Activated T-cell treated with anti-CD3 and anti-CD28 coated beads, Interleukin-2, amount 50 U/mL, for 4 hours (primary cell): ENCODE measurements around the gene BCAR3. TPM values are rescaled to one million over a fixed set of nuclear protein-coding genes. Genes with fewer than 3 reads are reported as not detected.

ENCODE experiments used
- ATAC-seq, 2 donors: fragments of 200-7000 bp; cut with Tn5 transposase; one replicate each; pipeline ENCODE4 v1.10.0; 2021
- DNase-seq: peaks from one replicate; pipeline ENCODE4 v3.0.0-alpha.2; 2020
- H3K27me3 Mint-ChIP-seq: one replicate; pipeline ENCODE4 v1.8.0; 2021; ENCODE audit warnings: low read depth, mixed read lengths
- H3K36me3 Mint-ChIP-seq: one replicate; pipeline ENCODE4 v1.8.0; 2022; ENCODE audit warnings: mixed read lengths; ENCODE audit not compliant: insufficient read depth
- H3K4me1 Mint-ChIP-seq: one replicate; pipeline ENCODE4 v1.8.0; 2021; ENCODE audit warnings: low read depth, mixed read lengths
- H3K4me3 Mint-ChIP-seq: one replicate; pipeline ENCODE4 v1.8.0; 2021; ENCODE audit warnings: mild to moderate bottlenecking, moderate library complexity, mixed read lengths
- H3K9me3 Mint-ChIP-seq: one replicate; pipeline ENCODE4 v1.8.0; 2021; ENCODE audit warnings: mixed read lengths
- total RNA-seq, 3 donors: library from RNA; stranded (reverse); gene quantifications; one replicate each; pipeline ENCODE4 v1.2.1, GENCODE V29; 2021

The BCAR3 gene
- total RNA-seq, 3 donors from 2014 or later = 0.53 to 1.7 (median 1.2) TPM

DNA sequence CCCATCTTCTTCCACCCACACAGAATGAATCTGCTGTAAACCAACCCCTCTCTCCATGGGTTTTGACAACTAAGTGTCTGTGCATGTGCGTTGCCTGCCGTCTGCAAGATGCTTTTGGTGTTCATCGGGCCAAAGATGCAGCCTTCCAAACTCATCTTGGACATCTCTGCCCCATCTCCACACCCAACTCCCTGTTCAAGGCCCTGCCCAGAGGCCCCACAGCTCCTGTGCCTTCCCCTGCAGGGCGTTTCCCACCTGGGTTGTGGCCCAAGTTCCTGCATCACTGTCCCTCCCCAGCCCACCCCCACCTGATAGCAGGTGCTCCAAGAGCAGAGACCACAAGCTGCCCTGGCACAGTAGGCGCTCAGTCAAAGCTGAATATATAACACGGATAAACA lies 103.2 kb downstream of the BCAR3 start:
- H3K4me1 Mint-ChIP-seq = no peaks in the 10 kb centered on the region
- H3K27me3 Mint-ChIP-seq = no peaks in the 10 kb centered on the region
- DNase-seq = no peak
- no peaks in the 10 kb centered on the region for H3K36me3 Mint-ChIP-seq
- H3K9me3 Mint-ChIP-seq = no peaks in the 10 kb centered on the region
- ATAC-seq = no peak
- no peak overlapping the region for H3K4me3 Mint-ChIP-seq

GRCh38 chr1:93577536-93578432 lies 103.9 kb downstream of the BCAR3 start:
- no peaks in the 10 kb centered on the region for H3K27me3 Mint-ChIP-seq
- no peak for ATAC-seq
- H3K9me3 Mint-ChIP-seq = no peaks in the 10 kb centered on the region
- H3K4me1 Mint-ChIP-seq = no peaks in the 10 kb centered on the region
- no peaks in the 10 kb centered on the region for H3K36me3 Mint-ChIP-seq
- H3K4me3 Mint-ChIP-seq = no peak overlapping the region
- DNase-seq = no peak

DNA sequence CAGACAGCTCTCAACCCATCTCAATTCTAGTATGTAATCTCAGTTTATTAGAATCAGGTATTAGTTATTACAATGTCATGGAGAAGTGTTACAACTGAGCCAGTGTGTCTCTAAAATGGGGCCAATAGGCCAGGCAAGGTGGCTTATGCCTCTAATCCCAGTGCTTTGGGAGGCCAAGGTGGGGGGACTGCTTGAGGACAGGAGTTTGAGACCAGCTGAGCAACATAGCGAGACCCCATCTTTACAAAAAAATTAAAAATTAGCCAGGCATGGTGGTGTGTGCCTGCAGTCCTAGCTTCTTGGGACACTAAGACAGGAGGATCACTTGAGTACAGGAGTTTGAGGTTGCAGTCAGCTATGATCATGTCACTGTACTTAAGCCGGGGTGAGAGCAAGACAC lies 104.9 kb downstream of the BCAR3 start:
- H3K36me3 Mint-ChIP-seq = no peaks in the 10 kb centered on the region
- H3K27me3 Mint-ChIP-seq = no peaks in the 10 kb centered on the region
- no peaks in the 10 kb centered on the region for H3K9me3 Mint-ChIP-seq
- no peak overlapping the region for H3K4me3 Mint-ChIP-seq
- no peaks in the 10 kb centered on the region for H3K4me1 Mint-ChIP-seq
- DNase-seq = no peak
- ATAC-seq = no peak

DNA sequence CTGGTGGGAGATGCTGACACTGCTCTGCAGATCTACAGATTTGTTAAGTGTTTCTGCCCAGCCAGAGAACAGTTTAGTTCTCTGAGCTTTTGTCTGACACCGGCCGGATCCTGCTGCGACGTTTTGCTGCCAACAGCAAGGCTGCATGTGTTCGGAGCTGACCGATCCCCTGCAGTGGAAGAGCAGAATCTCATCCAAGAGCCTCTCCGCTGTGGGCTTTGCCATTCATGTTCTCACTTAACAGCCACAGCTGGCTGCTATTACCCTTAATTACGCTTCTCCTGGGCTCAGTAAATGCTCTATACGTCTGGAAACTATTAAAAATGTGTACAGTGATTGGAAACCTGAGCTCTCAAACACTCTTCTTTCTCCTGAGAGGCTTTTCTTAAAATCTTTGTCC lies 105.3 kb downstream of the BCAR3 start:
- ATAC-seq (no peak), DNase-seq (no peak)
- Mint-ChIP-seq H3K4me3 (no peak overlapping the region), H3K4me1 (no peaks in the 10 kb centered on the region), H3K36me3 (no peaks in the 10 kb centered on the region), H3K27me3 (no peaks in the 10 kb centered on the region), H3K9me3 (no peaks in the 10 kb centered on the region)

DNA sequence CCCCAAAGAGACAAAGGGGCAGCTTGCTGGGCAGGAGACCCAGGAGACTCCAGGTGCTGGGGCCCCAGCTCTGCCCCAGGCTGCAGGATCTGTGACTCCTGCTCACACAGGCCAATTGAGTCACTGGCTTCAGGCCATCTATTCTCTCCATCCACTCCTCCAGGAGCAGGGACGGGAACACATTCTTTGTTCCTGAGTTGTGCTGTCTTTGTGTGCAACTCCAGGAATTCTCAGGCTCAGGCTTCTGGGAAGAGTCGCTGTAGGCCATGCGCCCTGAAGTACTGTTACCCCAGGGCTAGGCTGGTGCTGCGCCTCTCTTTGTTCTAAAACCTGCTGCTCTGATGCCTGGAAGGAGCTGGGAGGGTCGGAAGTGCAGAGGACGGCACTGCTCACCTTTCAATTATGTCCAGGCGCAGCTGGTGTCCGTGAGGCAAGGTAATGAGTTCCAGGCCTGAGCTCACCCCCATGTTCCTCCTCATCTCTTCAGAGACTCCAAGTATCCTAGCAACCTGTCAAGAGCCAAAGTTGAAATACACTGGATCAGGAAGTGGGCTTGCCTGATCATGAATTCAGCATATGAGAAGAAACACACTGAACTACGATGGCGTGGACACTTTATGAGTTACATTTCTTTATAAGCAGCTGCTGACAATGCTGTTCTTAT lies 105.9 kb downstream of the BCAR3 start:
- no peak overlapping the region for H3K4me3 Mint-ChIP-seq
- no peak for DNase-seq
- H3K27me3 Mint-ChIP-seq = no peaks in the 10 kb centered on the region
- H3K9me3 Mint-ChIP-seq = no peaks in the 10 kb centered on the region
- no peaks in the 10 kb centered on the region for H3K36me3 Mint-ChIP-seq
- H3K4me1 Mint-ChIP-seq = no peaks in the 10 kb centered on the region
- ATAC-seq = no peak

GRCh38 chr1:93574991-93575390 lies 106.6 kb downstream of the BCAR3 start:
- Mint-ChIP-seq H3K4me3 (no peak overlapping the region), H3K27me3 (no peaks in the 10 kb centered on the region), H3K9me3 (no peaks in the 10 kb centered on the region), H3K36me3 (no peaks in the 10 kb centered on the region), H3K4me1 (no peaks in the 10 kb centered on the region)
- no peak for ATAC-seq
- no peak for DNase-seq

DNA sequence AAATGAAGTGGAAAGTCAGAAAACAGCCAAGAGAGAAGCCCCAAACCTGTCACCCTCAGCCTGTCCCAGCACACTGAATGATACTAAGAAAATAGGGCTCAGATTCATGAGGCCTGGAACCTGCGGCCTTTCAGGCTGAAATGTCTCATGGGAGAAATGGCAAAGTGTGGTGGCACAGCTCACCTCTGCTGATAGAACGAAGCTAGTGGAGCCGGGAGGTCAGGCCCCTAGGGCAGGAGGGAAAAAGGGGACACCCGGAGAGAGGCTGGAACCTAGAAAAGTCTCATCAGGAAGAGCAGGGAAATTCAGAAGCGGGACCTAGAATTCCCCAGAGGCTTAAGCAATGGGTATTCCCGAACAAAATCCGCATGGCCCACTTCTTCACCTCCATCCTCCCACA lies 107.1 kb downstream of the BCAR3 start:
- DNase-seq = no peak
- Mint-ChIP-seq H3K4me3 (no peak overlapping the region), H3K36me3 (no peaks in the 10 kb centered on the region), H3K27me3 (no peaks in the 10 kb centered on the region), H3K9me3 (no peaks in the 10 kb centered on the region), H3K4me1 (no peaks in the 10 kb centered on the region)
- no peak for ATAC-seq

DNA sequence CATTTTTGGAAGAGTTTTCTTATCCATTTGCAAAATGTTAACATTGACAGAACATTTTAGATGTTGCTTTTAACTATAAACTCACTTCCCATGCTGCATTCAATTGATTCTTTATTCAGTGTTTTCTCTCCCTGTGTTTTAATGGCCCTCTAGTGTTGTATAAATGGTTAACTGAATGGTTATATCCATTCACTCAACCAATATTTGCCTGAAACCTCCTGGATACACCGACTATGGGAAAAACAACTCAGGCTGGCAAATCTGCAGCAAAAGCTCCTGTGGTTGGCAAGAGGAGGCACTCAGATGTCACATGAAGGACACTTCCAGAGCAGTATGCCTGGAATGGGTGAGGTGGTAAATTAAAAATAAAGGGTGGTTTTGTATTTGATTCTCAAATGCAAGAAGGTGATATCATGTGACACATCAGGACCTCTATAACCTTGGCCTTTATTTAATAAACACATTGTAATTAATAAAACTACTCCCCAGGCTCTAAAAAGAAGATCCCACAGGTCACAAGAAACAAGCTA lies 107.6 kb downstream of the BCAR3 start:
- Mint-ChIP-seq H3K27me3 (no peaks in the 10 kb centered on the region), H3K4me1 (no peaks in the 10 kb centered on the region), H3K9me3 (no peaks in the 10 kb centered on the region), H3K4me3 (no peak overlapping the region), H3K36me3 (no peaks in the 10 kb centered on the region)
- no peak for ATAC-seq
- no peak for DNase-seq

- Mint-ChIP-seq H3K27me3 (no peaks in the 10 kb centered on the region), H3K9me3 (no peaks in the 10 kb centered on the region)
These were observed 109.9 kb downstream of the BCAR3 start for GRCh38 chr1:93571623-93572310.

DNA sequence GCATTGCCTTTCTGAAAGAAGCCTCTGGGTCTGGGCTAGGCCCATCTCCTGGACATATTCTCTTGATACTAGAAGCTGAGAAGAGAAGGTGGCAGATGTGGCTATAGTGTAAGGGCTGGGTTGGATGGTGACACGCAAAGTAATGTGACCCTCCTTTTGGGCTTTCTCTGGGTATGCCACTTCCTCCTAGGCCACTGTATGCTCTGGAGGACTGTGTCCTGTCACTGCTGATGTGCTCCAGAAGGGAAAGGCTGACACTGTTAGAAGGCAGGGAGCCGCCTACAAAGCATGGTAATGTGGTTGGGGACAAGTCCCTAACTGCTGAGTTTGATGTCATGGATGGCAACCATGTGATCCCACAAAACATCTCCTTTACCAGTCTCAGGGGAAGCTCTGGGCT lies 112.1 kb downstream of the BCAR3 start:
- H3K4me1 Mint-ChIP-seq = no peaks in the 10 kb centered on the region
- no peak overlapping the region for H3K4me3 Mint-ChIP-seq
- no peaks in the 10 kb centered on the region for H3K36me3 Mint-ChIP-seq
- DNase-seq (no peak), ATAC-seq (no peak)
- H3K9me3 Mint-ChIP-seq = no peaks in the 10 kb centered on the region
- H3K27me3 Mint-ChIP-seq = no peaks in the 10 kb centered on the region

More at GRCh38 chr1:93571623-93572310, 109.9 kb downstream of the BCAR3 start:
- Mint-ChIP-seq H3K36me3 (no peaks in the 10 kb centered on the region), H3K4me1 (no peaks in the 10 kb centered on the region), H3K4me3 (no peak overlapping the region)
- ATAC-seq = no peak
- DNase-seq = no peak

DNA sequence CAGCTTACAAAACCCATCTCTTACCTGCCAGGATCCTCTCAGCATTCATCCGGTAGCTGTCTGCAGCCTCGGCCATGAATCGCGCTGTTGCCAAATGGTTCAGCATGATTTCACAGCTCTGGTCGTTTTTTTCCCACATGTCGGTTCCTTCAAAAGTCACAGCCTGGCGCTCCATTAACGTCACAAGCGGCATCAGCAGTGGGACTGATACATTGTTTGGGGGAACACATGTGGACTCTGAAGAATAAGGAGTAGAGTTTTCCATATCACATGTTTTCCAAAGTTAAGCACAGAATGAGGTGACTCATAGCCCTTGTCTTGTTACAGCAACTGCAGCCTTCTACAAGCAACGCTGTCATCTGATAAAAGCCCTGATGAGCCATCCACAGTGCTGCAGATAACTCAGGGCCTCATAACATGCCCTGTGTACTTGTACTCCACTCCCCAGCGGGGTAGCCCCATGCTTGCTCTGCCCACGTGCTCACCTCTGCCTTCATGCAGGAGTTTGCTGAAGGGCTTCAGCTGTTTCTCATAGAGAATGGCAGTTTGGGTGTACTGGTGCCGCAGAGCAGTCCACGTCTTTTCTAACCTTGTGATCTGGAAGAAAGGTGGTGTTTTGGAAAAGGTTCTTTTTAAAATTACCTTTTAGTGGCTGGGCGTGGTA lies 114.2 kb downstream of the BCAR3 start:
- no peaks in the 10 kb centered on the region for H3K36me3 Mint-ChIP-seq
- DNase-seq (no peak), ATAC-seq (no peak)
- H3K4me1 Mint-ChIP-seq = no peaks in the 10 kb centered on the region
- no peaks in the 10 kb centered on the region for H3K27me3 Mint-ChIP-seq
- no peak overlapping the region for H3K4me3 Mint-ChIP-seq
- no peaks in the 10 kb centered on the region for H3K9me3 Mint-ChIP-seq

GRCh38 chr1:93566227-93566626 lies 115.4 kb downstream of the BCAR3 start:
- Mint-ChIP-seq H3K9me3 (no peaks in the 10 kb centered on the region), H3K4me1 (no peaks in the 10 kb centered on the region), H3K4me3 (no peak overlapping the region), H3K27me3 (no peaks in the 10 kb centered on the region), H3K36me3 (no peaks in the 10 kb centered on the region)
- no peak for DNase-seq
- no peak for ATAC-seq

- no peaks in the 10 kb centered on the region for H3K27me3 Mint-ChIP-seq
- H3K4me1 Mint-ChIP-seq = no peaks in the 10 kb centered on the region
- DNase-seq = no peak
- ATAC-seq = no peak
- H3K9me3 Mint-ChIP-seq = no peaks in the 10 kb centered on the region
- no peaks in the 10 kb centered on the region for H3K36me3 Mint-ChIP-seq
- H3K4me3 Mint-ChIP-seq = no peak overlapping the region
These were observed 116.0 kb downstream of the BCAR3 start for GRCh38 chr1:93565496-93566206.
